SK-N-DZ (cell line): ENCODE measurements around the gene ZFAND2B. TPM values are rescaled to one million over a fixed set of nuclear protein-coding genes. Genes with fewer than 3 reads are reported as not detected.

Source experiments
- DNase-seq: peaks from one replicate; pipeline ENCODE4 v3.0.0-alpha.2; 2015; ENCODE audit warnings: low spot score
- polyA plus RNA-seq, 2 experiments: library from polyadenylated mRNA; depleted of rRNA; stranded (reverse); fragments of >200 nt; gene quantifications; 2 replicates each; pipeline ENCODE4 v1.2.3, GENCODE V29; 2014

The ZFAND2B gene, protein sequence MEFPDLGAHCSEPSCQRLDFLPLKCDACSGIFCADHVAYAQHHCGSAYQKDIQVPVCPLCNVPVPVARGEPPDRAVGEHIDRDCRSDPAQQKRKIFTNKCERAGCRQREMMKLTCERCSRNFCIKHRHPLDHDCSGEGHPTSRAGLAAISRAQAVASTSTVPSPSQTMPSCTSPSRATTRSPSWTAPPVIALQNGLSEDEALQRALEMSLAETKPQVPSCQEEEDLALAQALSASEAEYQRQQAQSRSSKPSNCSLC
- polyA plus RNA-seq (2014; cell fraction: cytosol; rRNA removed), result 41.2 and 56.3 TPM in 2 replicates
- polyA plus RNA-seq (2014; cell fraction: nucleus; rRNA removed), result 137 and 156 TPM in 2 replicates

DNA sequence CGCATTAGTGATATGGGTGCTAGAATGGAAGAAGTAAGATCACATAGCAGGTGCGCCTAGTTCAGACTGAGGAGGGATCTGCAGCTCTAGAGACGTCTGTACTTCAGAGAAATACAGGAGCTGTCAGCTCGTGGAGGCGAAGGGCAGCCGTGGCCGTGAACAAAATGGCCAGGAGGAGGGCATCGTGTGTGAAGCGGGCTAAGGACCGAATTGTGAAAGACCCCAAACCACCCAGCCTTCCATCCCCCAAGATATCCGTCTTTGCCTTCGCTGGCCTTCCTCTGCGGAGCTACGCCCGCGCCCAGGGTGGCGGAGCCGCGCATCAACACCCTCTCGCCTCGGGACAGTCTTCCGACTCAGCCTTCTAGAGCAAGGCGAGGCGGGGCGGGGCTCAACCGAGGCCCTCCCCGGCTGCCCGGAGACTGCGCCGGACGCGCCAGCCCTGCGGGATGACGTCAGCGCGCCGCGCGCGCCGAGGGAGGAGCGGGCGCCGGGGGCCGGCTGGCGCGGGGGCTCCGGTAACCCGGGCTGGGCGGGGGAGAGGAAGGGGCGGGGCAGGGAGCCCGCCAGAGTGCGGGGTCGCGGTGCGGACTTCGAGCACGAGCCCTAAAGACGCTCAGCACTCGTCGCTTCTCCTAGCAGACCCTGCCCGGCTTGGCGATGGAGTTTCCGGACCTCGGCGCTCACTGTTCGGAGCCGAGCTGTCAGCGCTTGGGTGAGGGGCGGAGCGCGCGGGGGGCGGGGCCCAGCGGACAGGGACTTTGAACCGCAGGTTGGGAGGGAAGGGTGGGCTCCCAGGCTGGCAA, at the start of gene ZFAND2B:
ZFAND2B (plus strand) TSS at position 455 of the 806 bp plus-strand sequence; CDS start at position 661, 206 bp downstream.
- peak; percentile 93 for DNase-seq

DNA sequence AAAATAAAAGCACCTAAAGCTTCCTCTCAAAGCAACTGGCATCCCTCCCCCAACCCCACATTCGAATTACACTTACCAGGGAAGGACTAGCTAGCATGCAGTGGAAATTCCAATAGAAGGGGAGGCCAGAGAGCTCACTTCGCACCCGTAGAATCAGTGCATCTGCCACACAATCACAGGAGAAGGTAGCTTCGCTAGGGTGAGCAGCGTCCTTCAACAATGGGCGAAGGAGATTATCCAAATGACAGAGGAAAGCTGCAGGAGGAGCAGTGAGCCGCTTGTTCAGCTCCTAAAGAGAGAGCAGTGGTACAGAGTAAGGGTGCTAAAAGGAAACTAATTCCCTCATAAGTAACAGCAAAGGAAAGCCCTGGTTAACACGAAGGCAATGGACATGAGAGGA, 49.2 kb upstream of the ZFAND2B start:
- no peak for DNase-seq

DNA sequence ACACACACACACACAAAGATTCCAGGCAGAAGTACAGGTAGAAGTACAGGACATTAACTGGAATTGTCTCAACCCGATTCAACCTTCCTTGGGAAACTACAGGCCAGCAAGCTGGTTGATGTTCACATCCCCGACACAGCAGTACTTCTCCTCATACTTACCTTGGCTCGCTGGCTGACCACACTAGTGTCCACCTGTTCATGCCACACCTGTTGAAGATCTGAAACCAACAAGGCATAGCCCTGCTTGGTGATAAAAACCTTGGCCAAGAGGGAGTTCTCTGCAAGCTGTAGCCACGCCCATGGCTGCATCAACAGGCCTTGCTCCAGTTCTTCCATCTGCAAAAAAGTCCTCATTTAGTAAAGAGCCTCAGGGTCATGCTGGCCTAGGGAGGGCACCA, 48.6 kb upstream of the ZFAND2B start:
- DNase-seq, result no peak

DNA sequence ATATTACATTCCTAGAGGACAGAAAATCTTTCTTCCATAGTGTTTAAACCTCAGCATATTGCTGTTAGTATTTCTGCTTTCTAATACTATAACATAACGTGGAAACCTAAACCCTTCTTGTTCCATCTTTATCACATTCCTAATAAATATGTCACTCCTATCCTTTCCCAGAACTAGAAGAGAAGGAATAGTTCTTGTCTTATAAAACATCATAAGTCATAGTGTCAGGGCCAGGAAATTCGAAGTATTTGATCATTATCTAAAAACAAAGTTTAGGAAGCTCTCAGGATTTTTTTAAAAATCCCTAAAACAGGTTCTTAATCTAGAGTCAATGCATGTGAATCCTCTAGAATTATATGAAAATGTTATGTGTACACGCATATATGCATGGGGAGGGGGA, 48.0 kb upstream of the ZFAND2B start:
- DNase-seq, result no peak

DNA sequence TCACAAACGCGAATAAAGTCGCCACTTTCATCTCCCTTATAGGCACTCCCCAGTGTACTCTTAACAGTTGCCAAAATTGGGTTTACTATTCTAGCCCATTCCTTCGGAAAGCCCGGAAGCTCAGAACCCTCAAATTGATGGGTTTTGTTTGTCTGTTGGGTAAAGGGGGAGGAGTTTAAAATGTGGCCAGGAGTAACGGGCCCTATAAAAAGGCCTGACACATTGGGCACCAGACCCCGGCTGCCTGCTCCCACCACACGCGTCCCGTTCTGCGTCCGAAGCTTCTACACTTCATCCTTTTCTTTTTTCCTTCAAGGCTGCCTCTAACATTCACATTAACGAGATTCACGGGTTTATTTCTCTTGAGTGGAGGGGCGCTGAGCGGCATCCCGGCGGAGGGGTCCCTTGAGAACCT, 46.8 kb upstream of the ZFAND2B start:
- no peak for DNase-seq

DNA sequence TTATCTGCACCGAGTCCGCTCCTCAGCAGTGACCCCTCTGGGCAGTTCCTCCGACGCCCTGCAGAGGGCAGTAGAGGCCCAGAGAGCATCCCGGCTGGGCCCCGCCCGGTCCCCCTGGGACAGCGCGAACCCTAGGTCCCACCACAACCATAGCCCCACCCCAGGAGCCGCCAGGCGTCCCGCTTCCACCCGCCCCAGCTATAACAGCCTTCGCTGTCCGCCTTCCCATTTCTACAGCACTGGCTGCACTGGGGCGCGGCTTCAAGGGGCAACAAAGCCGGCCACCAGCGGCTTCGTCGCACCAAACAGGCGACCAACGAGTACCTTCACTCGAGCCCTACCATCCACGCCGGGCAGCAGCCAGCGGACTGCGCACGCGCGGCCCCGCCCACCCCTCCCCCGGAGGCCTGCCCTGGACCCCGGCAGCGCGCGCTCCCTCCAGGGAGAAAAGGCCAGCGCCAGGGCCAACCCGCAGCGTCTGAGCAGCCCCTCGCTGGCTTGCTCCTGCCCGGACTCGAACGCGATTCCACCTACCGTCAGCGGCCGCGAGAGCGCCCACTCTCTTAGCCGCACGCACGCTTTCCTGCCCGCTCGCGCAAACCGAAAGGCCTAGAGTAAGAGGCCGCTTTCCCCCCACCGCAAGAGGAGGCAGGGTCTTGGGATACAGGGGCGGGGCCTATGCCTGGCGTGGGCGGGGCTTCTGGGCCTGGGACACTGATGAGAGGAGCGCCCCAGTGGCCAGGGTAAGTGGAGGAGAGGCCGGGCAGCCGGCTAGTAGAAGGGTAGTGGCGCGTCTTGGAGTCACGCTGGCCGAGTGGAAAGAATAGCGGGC, 46.2 kb upstream of the ZFAND2B start, which contains the start of gene NHEJ1:
NHEJ1 (minus strand) TSS at position 630 of the 832 bp plus-strand sequence. CDS start 2,453 bp downstream, outside the sequence.
- peak; percentile 95 for DNase-seq

DNA sequence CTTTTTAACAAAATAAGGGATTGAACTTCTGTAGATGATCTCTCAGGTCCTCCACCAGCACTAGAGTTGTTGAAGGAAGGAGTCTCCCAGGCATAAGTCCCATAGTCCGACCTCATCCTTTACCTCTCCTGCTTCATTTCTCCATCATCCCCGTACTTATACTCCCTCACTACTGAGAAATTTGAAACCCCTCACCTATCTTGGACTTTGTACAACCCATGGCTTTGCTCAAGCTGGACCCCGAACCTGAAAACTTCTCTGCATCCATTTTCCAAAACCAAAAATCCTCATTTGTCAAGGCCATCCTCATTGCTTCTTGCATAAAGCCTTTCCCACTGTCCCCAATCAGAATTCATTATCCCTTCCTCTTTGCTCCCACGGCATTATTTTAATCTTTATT, 45.5 kb upstream of the ZFAND2B start:
- no peak for DNase-seq

DNA sequence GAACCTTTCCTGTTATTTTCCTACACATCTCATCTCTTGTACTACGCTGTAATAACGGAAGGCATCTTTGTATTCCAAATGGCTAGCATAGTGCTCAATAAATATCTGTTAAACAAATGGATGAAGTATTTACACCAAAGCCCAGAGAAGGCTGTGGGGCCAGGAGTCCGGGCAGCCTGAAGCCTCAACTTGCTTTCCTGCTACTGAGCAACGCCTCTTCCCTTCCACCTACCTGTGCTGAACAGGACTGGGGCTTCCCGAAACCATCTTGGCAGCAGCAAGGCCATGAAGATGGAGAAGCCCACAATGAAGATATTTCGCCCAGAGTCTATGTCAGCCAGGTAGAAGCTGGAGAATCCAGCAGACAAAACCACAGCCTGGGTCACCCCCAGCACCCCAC, 43.4 kb upstream of the ZFAND2B start:
- DNase-seq, result no peak

DNA sequence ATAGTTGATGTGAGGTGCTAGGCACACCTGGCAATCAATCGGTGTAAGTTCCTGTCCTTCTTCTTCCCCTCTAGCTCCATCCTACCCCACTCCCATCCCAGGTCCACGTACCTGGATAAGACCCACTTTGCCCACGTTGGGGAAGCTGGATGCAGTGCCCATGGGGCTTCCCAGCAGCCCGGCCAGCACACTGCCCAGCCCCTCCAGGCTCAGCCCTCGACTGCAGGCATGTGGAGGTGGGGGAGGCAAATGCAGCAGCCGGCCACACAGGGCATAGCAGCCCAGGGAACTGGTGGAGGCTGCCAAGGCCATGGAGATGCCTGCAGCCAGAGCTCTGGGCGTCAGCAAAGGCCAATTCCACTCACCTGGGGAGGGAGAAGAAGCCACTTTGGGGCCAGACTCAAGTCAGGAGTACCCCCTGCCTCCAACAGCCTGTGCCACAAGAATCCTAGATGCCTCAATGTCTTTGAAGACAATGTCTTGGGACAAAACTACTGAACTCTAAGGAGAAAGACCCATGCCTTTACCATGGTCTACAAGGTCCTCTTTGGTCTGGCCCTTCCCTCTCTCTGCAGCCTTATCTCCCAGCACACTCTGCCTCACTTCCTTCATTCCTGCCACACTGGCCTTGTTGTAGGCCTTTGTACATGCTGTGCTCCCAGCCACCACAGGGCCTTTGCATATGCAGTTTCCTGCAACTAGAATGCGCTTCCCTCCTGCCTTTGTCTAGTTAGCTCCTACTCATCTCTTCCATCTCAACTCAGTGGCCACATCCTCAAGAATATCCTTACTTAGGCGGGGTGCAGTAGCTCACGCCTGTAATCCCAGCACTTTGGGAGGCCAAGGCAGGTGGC, 41.3 kb upstream of the ZFAND2B start:
- DNase-seq, result no peak

DNA sequence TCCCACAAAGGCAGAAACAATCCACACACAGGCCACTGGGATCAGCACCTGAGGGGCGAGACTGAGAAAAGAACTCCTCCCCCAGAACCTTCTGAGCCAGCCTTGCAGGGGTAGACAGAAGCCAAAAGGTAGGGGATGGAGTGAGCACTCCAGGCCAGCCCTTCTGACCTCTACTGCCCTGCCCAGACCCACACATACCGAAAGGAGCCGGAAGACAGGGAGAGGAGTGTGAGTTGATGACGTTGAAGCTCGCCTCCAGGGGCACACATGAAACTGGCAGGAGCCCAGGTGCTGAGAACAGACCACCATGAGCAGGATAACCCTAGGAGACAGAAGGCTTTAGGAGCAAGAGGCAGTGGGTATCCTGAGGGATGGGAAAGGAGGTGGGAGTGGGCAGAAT, 38.6 kb upstream of the ZFAND2B start:
- no peak for DNase-seq

DNA sequence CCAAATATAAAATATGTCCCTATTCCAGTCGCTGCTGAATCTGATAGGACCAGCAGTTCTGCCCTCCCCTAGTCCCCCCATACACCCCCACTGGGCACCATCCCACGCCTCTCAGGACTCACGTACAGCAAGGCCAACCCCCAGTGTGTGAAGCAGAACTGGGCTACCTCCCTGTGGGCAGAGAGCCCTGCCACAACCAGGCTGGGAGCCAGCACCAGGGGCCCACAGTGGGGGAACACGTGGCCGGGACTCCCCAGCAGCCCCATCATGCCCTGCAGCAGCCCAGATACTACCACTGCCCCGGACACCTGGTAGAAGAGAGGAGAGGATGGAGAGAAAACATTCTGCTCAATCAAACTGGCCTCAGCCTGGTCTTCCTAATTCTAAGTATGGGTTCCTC, 38.1 kb upstream of the ZFAND2B start:
- no peak for DNase-seq

DNA sequence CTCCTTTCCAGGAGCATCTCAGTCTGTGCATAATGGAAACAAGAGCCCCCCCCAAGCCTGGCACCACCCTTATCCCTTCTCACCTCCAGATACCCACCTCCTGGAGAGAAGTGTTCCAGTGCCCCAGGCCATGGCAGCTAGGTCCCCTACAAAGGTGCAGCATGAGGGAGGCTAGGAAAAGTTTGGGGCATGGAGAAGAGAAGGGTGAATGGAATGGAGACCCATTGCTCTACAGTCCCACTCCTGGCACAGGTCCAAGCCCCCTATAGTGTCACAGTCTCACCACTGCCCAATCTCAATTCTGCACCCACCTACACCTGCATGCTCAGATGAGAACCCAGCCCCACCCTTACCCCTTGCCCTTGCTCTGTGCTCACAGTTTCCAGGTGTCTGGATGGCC, 37.6 kb upstream of the ZFAND2B start:
- no peak for DNase-seq

DNA sequence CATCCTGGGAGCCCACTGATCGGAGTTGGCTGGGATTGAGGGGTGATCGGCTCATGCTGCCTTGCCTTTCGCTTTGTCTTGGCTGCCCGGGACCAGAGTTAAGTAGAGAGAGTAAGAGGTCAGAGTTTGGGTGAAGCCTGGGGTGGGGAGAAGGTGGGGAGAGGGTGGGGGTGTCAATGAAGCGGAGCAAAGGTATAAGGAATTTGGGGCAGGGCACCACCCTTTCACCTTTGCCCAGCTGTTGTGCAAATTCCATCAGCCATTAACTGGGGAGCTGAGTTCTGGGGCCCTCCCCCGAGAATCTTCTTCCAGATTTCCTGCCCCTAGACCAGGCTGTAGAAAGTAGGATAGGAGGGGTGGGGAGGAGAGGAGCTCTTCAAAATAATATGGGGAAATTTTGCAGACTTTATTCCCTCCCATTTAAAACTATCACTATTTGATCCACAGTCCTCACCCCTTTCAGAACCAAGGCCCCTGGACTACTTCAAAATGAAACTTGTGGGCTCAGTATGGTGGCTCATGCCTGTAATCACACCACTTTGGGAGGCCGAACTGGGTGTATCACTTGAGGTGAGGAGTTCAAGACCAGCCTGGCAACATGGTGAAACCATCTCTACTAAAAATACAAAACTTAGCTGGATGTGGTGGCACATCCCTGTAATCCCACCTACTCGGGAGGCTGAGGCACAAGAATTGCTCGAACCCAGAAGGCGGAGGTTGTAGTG, 36.5 kb upstream of the ZFAND2B start, which contains the start of gene SLC23A3:
SLC23A3 (minus strand) TSS at position 100 of the 725 bp plus-strand sequence; CDS start at position 55, 45 bp downstream.
- no peak for DNase-seq

DNA sequence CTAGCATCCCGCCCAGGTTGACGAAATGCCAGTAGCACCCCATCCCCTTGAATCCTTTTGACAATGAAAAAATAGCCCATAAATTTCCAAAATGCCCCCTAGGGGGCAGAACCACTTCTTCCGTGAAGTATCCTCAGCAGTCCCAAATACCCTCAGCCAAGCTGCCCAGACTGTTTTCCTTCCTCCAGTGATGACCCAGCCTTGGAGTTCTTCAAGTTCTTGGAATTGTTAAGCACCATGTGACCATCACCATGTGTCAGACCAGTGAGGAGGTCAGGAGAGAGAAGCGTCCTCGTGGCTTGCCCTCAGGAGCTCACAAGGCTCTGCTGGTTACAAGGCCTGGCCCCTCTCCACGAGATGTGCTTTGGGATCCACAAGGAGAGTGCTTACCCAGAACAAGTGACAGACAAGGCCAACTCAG, 35.3 kb upstream of the ZFAND2B start:
- DNase-seq, result peak; percentile 55

DNA sequence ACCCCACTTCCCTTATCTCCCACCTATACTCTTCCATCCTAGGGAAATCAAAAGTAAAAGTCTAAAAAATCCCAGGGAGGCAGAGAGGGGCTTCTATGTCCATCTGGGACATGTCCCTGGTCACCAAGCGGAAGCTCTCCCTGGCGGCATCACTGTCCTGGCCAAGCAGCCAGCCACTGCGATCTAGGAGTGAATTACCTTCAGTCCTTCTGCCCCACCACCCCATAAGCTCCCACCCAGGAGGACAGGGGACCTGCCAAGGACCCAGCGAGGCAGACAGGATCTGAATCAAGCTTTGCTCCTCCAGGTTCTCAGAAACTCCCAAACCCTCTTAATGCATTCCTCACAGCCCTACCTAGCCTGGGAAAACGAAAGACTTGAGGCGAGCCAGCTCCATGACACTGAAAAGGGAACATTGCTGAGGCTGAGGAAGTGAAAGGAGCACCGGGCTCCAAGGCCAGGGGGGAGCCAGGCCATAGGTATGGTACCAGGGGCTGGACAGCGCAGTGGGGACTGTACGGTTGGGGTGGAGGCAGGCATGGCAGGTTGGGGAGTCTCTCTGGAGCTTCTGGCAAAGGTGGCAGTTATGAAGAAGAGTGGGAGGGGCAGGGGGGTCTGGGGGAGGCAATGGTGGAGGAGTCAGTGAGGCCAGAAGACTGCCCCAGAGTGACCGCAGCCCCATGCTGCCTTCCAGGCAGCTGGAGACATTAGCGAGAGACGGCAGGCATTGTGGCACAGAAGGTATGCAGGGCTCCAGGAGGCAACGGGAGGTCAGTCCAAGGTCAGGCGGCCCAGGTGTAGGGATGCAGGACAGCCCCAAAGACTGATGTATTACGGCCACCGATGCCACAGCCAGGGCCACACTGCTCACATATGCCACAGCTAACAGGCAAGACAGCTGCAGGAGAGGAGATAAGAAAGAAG, 34.1 kb upstream of the ZFAND2B start:
- no peak for DNase-seq

DNA sequence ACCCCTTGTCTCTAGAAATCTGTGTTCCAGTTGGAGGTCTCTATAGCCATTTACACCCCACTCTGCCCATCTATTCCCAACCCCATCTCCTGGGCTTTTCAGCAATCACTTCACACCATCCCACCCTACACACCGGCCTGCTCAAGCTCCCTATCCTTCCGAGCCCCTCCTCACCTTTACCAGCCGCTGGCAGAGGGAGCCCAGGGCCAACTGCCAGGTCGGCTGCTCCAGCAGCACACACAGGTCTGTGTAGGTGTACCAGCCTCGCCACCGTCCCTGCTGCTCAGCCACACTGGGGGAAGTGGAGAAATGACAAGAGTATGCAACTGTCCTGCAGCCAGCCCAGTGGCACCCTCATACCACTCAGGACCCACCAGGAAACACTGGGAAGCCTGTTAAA, 33.4 kb upstream of the ZFAND2B start:
- no peak for DNase-seq

DNA sequence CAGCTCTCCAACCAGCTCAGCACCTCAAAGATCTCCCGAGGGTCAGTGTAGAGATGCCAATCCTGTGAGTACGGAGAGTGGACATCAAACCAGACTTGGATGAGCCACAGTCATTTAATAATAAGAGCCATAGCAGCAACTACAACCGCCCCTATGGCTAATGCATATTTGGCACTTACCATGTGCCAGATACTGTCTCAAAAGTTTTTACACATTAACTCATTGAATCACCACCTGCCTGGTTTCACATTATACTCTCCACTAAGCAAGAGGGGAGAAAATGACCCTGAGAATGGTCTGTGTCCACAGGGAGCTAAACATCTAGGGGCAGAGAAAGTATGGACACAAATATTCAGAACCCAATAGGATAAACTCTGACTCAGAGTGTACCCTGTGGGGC, 32.4 kb upstream of the ZFAND2B start:
- no peak for DNase-seq

DNA sequence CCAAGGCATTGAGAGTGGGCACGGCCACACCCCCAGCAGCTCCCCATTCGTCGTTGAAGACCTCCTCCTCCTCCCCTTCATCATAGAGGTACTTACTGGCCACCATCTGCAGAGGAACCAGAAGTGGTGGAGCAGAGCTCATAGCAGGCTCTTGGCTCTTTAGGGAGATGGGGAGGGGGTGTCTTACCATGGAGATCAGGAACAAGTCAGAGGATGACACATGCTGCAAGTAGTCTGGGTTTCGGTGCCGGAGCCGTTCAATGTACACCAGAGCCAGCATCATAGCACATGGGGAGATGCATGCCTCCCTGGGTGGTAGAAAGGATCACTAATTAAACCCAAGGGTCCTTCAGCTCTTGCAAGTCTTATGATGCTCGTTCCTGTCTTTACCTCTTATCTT, 31.8 kb upstream of the ZFAND2B start:
- DNase-seq, result no peak

DNA sequence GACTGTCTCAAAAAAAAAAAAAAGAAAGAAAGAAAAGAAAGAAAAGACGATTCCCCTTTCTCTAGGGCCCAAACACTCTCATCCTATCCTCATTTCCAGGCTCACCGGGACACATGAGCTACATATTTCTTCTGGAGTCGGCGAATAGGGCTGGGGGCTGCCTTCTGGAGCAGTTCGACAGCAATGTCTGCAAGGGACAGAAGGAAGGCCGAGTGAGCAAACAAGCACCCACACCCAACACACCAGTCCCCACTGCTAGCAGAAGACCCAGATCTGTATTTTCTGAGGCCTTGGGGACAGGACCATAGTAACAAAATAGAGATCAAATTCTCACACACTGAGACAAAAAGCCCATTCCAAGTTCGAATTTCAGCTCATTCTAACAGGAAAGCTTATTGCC, 31.1 kb upstream of the ZFAND2B start:
- no peak for DNase-seq
